Epithelial cell of proximal tubule (primary cell): ENCODE measurements around the gene DNAH2. TPM values are rescaled to one million over a fixed set of nuclear protein-coding genes. Genes with fewer than 3 reads are reported as not detected.
A peak's percentile ranks its signal among the peaks of the same experiment; 100 is the strongest.

Source experiments
- DNase-seq: peaks from one replicate; pipeline ENCODE4 v3.0.0-alpha.2; 2011; ENCODE audit warnings: low read depth
- H3K4me3 ChIP-seq: 2 replicates; pipeline ENCODE4 v1.5.1; 2011; ENCODE audit warnings: low read depth, mild to moderate bottlenecking, low read length
- CTCF ChIP-seq: conservative IDR thresholded peaks from 2 replicates; pipeline ENCODE4 v1.5.1; 2012; ENCODE audit warnings: low read depth, mild to moderate bottlenecking, low read length
- total RNA-seq: library from RNA; depleted of rRNA; stranded (reverse); fragments of >200 nt; gene quantifications from 2 replicates; pipeline ENCODE4 v1.2.3, GENCODE V29; 2015

Gene DNAH2
- total RNA-seq = not detected in 2 replicates

- peak; percentile 13 for DNase-seq
- peak within 1 kb of the TSS; percentile 80 for H3K4me3 ChIP-seq
- TF ChIP-seq CTCF = peak; percentile 61
Measured at GRCh38 chr17:7716901-7717755, at the start of gene DNAH2. DNAH2 (plus strand) TSS chr17:7717744; CDS start chr17:7719735, 1,991 bp downstream.

DNA sequence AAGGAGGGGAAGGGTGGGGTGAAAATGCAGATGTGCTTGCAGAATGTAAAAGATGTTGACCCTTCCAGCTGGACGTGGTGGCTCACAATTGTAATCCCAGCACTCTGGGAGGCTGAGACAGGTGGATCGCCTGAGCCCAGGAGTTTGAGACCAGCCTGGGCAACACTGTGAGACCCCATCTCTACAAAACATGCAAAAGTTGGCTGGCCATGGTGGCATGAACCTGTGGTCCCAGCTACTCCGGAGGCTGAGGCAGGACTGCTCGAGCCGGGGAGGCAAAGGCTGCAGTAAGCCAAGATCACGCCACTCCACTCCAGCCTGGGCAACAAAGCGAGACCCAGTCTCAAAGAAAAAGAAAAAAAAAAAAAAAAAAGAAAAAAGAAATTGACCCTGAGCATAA, 49.1 kb upstream of the DNAH2 start:
- H3K4me3 ChIP-seq = no peak overlapping the region
- no peak for TF ChIP-seq CTCF

DNA sequence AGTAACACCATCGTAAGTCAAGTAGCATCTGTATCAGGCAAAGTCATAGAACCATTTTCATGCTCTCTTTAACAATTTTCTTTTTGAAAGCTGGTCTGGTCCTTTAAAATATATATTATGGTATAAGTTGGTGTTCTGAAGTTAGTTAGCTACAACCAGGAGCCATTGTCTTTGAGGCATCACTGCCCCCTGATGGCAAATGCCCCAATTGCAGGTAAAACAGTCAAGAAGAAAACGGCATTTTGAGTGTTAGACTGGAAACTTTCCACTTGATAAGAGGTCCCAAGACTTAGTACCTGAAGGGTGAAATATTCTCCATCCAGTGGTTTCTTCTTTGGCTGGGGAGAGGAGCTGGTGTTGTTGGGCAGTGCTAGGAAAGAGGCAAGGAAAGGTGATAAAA, 44.3 kb upstream of the DNAH2 start:
- TF ChIP-seq CTCF = peak; percentile 53
- DNase-seq = no peak
- no peak overlapping the region for H3K4me3 ChIP-seq

More for the DNA sequence above, 49.1 kb upstream of the DNAH2 start:
- no peak for DNase-seq

- DNase-seq = no peak
- H3K4me3 ChIP-seq = no peak overlapping the region
- no peak for TF ChIP-seq CTCF
Measured at GRCh38 chr17:7674934-7675333, 42.6 kb upstream of the DNAH2 start.

- H3K4me3 ChIP-seq = no peak overlapping the region
- no peak for DNase-seq
- no peak for TF ChIP-seq CTCF
Measured at GRCh38 chr17:7676533-7676932, 41.0 kb upstream of the DNAH2 start.

GRCh38 chr17:7677388-7678067, 40.0 kb upstream of the DNAH2 start:
- no peak overlapping the region for H3K4me3 ChIP-seq
- no peak for TF ChIP-seq CTCF
- DNase-seq = no peak
